IMR-90 (cell line): Measurements from ENCODE around the gene FBXL16. TPM values are rescaled to one million over a fixed set of nuclear protein-coding genes. Genes with fewer than 3 reads are reported as not detected.
"Not testable (repeated sequence)": the region's sequence is repeated elsewhere in the genome, so short reads cannot be mapped to it uniquely, and the experiment has no call there.

Experiments used
- ATAC-seq: fragments of 200-7000 bp; cut with Tn5 transposase; 2 replicates; pipeline ENCODE4 v1.9.1; 2020; ENCODE audit warnings: low read depth, mild to moderate bottlenecking, moderate library complexity
- BruUV-seq: library from RNA; stranded (reverse); fragments of 400-500 nt; replicated peaks from 2 replicates; lab custom pipeline; 2021; lab: Mats Ljungman, UMichigan
- CTCF ChIA-PET: fragments of 300-600 bp; formaldehyde crosslinking; extraction: SDS; loops from one replicate; lab custom pipeline; 2021; ENCODE audit warnings: antibody characterized with exemption; lab: Yijun Ruan, JAX
- POLR2A ChIA-PET: fragments of 300-600 bp; sonication (Branson Sonifier 250); formaldehyde crosslinking; loops from one replicate; lab custom pipeline; 2022; ENCODE audit warnings: antibody characterized with exemption; ENCODE audit not compliant: unreplicated experiment; lab: Charles Lee
- DNase-seq: peaks from one replicate; pipeline ENCODE4 v3.0.0; 2013
- H2AFZ ChIP-seq: replicated peaks from 2 replicates; pipeline ENCODE3; 2013; ENCODE audit warnings: low read length, mild to moderate bottlenecking; ENCODE audit not compliant: poor library complexity
- H2AK5ac ChIP-seq: 2 replicates; pipeline ENCODE4 v1.6.1; 2013; ENCODE audit warnings: low read depth, low read length, inconsistent platforms
- H2AK9ac ChIP-seq: replicated peaks from 2 replicates; pipeline ENCODE3; 2013; ENCODE audit warnings: mild to moderate bottlenecking, low read depth, low read length, moderate library complexity; ENCODE audit not compliant: poor library complexity
- H2BK120ac ChIP-seq: 2 replicates; pipeline ENCODE4 v1.6.1; 2013; ENCODE audit warnings: low read depth, low read length, inconsistent platforms
- H2BK15ac ChIP-seq: 3 replicates; pipeline ENCODE4 v1.6.1; 2013; ENCODE audit warnings: low read depth, low read length, inconsistent platforms
- H2BK20ac ChIP-seq: 2 replicates; pipeline ENCODE4 v1.6.1; 2013; ENCODE audit warnings: low read depth, mild to moderate bottlenecking, inconsistent platforms, low read length, moderate library complexity
- H2BK5ac ChIP-seq: 2 replicates; pipeline ENCODE4 v1.6.1; 2013; ENCODE audit warnings: mild to moderate bottlenecking, low read depth, low read length, inconsistent platforms; ENCODE audit not compliant: poor library complexity, severe bottlenecking
- H3K14ac ChIP-seq: replicated peaks from 2 replicates; pipeline ENCODE4 v1.6.1; 2013; ENCODE audit warnings: low read depth, low read length, inconsistent platforms
- H3K18ac ChIP-seq: 2 replicates; pipeline ENCODE4 v1.6.1; 2013; ENCODE audit warnings: low read depth, low read length, control low read depth
- H3K23ac ChIP-seq: 2 replicates; pipeline ENCODE4 v1.6.1; 2013; ENCODE audit warnings: low read depth, low read length, inconsistent platforms
- H3K27ac ChIP-seq: 2 replicates; pipeline ENCODE4 v1.5.1; 2013; ENCODE audit warnings: mild to moderate bottlenecking, control low read depth, low read length; ENCODE audit not compliant: insufficient read depth
- H3K27me3 ChIP-seq: 2 replicates; pipeline ENCODE4 v1.6.1; 2013; ENCODE audit warnings: low read length; ENCODE audit not compliant: control insufficient read depth, insufficient read depth
- H3K36me3 ChIP-seq: 2 replicates; pipeline ENCODE4 v1.6.1; 2013; ENCODE audit warnings: low read length, mixed read lengths; ENCODE audit not compliant: control insufficient read depth, insufficient read depth
- H3K4ac ChIP-seq: 2 replicates; pipeline ENCODE4 v1.6.1; 2013; ENCODE audit warnings: low read depth, low read length, inconsistent platforms
- H3K4me1 ChIP-seq: 2 replicates; pipeline ENCODE4 v1.6.1; 2013; ENCODE audit warnings: low read length, mixed read lengths; ENCODE audit not compliant: control insufficient read depth, insufficient read depth
- H3K4me2 ChIP-seq: 2 replicates; pipeline ENCODE4 v1.6.1; 2013; ENCODE audit warnings: low read depth, mild to moderate bottlenecking, control low read depth, low read length, moderate library complexity
- H3K4me3 ChIP-seq: 2 replicates; pipeline ENCODE4 v1.5.1; 2013; ENCODE audit warnings: low read depth, mild to moderate bottlenecking, control low read depth, low read length, moderate library complexity; ENCODE audit not compliant: insufficient read depth
- H3K56ac ChIP-seq: 2 replicates; pipeline ENCODE4 v1.6.1; 2013; ENCODE audit warnings: low read length, inconsistent platforms; ENCODE audit not compliant: insufficient read depth; ENCODE audit errors: extremely low read depth
- H3K79me1 ChIP-seq, 2 experiments: 2 replicates each; pipeline ENCODE4 v1.6.1; 2013; ENCODE audit warnings: low read length in 2 of 2, inconsistent platforms in 1 of 2, low read depth in 1 of 2
- H3K9ac ChIP-seq: 2 replicates; pipeline ENCODE4 v1.6.1; 2013; ENCODE audit warnings: low read depth, low read length, control low read depth
- H3K9me1 ChIP-seq: 2 replicates; pipeline ENCODE4 v1.6.1; 2013; ENCODE audit warnings: low read length, inconsistent platforms; ENCODE audit not compliant: insufficient read depth
- H3K9me3 ChIP-seq: 2 replicates; pipeline ENCODE4 v1.6.1; 2013; ENCODE audit warnings: low read length; ENCODE audit not compliant: control insufficient read depth, insufficient read depth
- H4K20me1 ChIP-seq: 2 replicates; pipeline ENCODE4 v1.6.1; 2013; ENCODE audit warnings: low read length, inconsistent platforms; ENCODE audit not compliant: insufficient read depth
- H4K5ac ChIP-seq: 2 replicates; pipeline ENCODE4 v1.6.1; 2013; ENCODE audit warnings: mild to moderate bottlenecking, low read depth, low read length, control low read depth
- H4K8ac ChIP-seq, 2 experiments: 2 replicates each; pipeline ENCODE4 v1.6.1; 2013; ENCODE audit warnings: low read depth in 2 of 2, low read length in 2 of 2, control low read depth in 1 of 2, inconsistent platforms in 1 of 2
- H4K91ac ChIP-seq: 2 replicates; pipeline ENCODE4 v1.6.1; 2013; ENCODE audit warnings: low read depth, low read length, inconsistent platforms; ENCODE audit not compliant: insufficient read depth
- CHD1 ChIP-seq: IDR thresholded peaks from 2 replicates; pipeline ENCODE4 v1.6.1; 2012; ENCODE audit warnings: low read depth, low read length, improper control_type of control experiment
- POLR2A ChIP-seq: IDR thresholded peaks from 2 replicates; pipeline ENCODE4 v1.6.1; 2012; ENCODE audit warnings: mild to moderate bottlenecking, low read depth, low read length
- RCOR1 ChIP-seq: IDR thresholded peaks from 2 replicates; pipeline ENCODE4 v1.6.1; 2012; ENCODE audit warnings: mild to moderate bottlenecking, low read length, improper control_type of control experiment; ENCODE audit not compliant: insufficient replicate concordance
- WGBS, 2 experiments: methylation state at CpG; one replicate each; pipeline versions ENCODE4 v1.1.5 to v1.1.7; 2013; ENCODE audit warnings: missing lambda C conversion rate in 2 of 2; ENCODE audit not compliant: insufficient read length in 1 of 2; ENCODE audit errors: extremely low coverage in 2 of 2; 5-methylcytosine and 5-hydroxymethylcytosine counted together
- dilution Hi-C: fragments of 300-500 bp; cut with HindIII; formaldehyde crosslinking; loops from one replicate; pipeline ENCODE4 v1.14.3; 2018; ENCODE audit warnings: low sequenced_read_pairs; ENCODE audit not compliant: unreplicated experiment
- in situ Hi-C: fragments of 300-500 bp; cut with MboI; formaldehyde crosslinking; loops from 3 replicates; pipeline ENCODE4 v1.14.3; 2019; ENCODE audit warnings: low sequenced_read_pairs, inconsistent platforms, mixed read lengths
- intact Hi-C: fragments of 100-400 bp; cut with micrococcal nuclease; formaldehyde crosslinking; loops from 2 replicates; pipeline ENCODE4 v1.10.0; 2022
- polyA plus RNA-seq, 3 experiments: library from polyadenylated mRNA; depleted of rRNA; stranded (reverse); fragments of >200 nt; gene quantifications; 2 replicates each; pipeline ENCODE4 v1.2.3, GENCODE V29; 2012; ENCODE audit warnings: low replicate concordance in 1 of 3
- total RNA-seq: library from RNA; depleted of rRNA; stranded (reverse); fragments of >200 nt; gene quantifications from 2 replicates; pipeline ENCODE4 v1.2.3, GENCODE V29; 2012

The FBXL16 gene
- total and polyA plus RNA-seq, 2 of the 4 experiments (the other 2 are of a cell fraction) = 0.18 to 2.2 TPM

DNA sequence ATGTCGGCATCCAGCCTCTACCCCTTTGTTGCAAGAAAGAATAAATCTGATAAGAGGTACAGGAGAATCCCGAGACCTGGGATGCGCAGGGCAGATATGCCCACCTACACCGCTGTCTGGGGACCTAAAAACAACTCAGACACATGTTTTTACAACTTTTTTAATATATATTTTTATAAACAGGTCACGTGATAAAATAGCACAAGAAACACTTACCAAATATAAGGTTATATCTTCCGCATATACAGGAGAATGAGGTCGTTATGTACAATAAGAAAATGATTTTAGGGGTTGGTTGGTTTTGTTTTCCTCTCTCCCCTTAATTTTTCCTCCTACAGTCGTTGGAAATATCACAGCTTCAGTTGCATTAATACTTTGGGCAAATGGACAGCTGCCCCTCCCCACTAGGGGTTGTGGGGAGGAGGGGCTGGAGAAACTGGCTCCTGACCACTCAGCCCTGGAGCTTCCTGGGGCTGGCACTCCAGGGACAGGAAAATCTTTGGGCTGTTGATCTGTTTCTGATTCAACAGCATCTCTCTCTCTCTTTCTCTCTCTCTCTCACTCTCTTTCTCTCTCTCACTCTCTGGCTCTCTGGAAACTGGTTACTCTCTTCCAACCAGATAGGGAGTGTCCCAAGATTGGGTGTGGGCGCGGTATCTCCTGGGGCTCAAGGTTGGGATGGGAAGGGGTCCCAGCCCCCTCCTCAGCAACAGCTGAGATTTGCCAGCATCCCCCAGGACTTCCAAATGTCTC, 13.1 kb downstream of the FBXL16 start:
- no TSS peak for BruUV-seq
- intact Hi-C loops = no loop called here
- Histone ChIP-seq H3K14ac (no peak overlapping the region), H4K5ac (no peak overlapping the region), H3K4me1 (peaks cover 12% of the 10 kb centered on the region), H3K27me3 (peaks cover 44% of the 10 kb centered on the region), H3K9me1 (peaks cover 11% of the 10 kb centered on the region), H3K56ac (no peak overlapping the region), H2BK120ac (no peak overlapping the region), H2BK5ac (no peak overlapping the region), H3K4me3 (no peak overlapping the region), H4K8ac (no peak overlapping the region), H3K4me2 (no peak overlapping the region), H3K18ac (no peak overlapping the region), H3K9me3 (no peaks in the 10 kb centered on the region; the same call in 1 of the 2 replicates), H3K27ac (no peak overlapping the region), H3K36me3 (peaks cover 4% of the 10 kb centered on the region; the same call in 1 of the 2 replicates), H2AK5ac (no peak overlapping the region), H4K20me1 (peaks cover 4% of the 10 kb centered on the region; the same call in 1 of the 2 replicates), H2AK9ac (no peak overlapping the region), H3K79me1 (peaks cover 9 to 21% of the 10 kb centered on the region in 2 experiments; a peak in 3 of 4 replicates), H3K9ac (no peak overlapping the region), H2AFZ (no peak overlapping the region), H3K4ac (no peak overlapping the region), H2BK15ac (no peak overlapping the region), H2BK20ac (no peak overlapping the region), H3K23ac (no peak overlapping the region), H4K91ac (no peak overlapping the region)
- dilution Hi-C loops = no loop called here
- ChIA-PET CTCF (interaction anchor here (0.7 kb wide), 1 partner anchor 152 kb away, joined by 3 read pairs; no protein-coding TSS in a partner anchor), POLR2A (no interaction called here)
- TF ChIP-seq CHD1 = no peak
- no peak for TF ChIP-seq RCOR1
- TF ChIP-seq POLR2A = no peak
- WGBS, 2 experiments = no CpG with 5 or more reads among the region's 10 CpGs
- DNase-seq = no peak
- no peak for ATAC-seq
- in situ Hi-C loops = no loop called here

- H3K9ac ChIP-seq, H4K20me1 ChIP-seq, H3K23ac ChIP-seq, H3K4me2 ChIP-seq, H3K14ac ChIP-seq, H3K56ac ChIP-seq, H3K4ac ChIP-seq, H2BK15ac ChIP-seq, POLR2A ChIA-PET, DNase-seq, H4K5ac ChIP-seq, H3K4me3 ChIP-seq, H2BK20ac ChIP-seq, BruUV-seq, H3K36me3 ChIP-seq, intact Hi-C loops, in situ Hi-C loops, H3K18ac ChIP-seq, H4K91ac ChIP-seq, dilution Hi-C loops, H2AK5ac ChIP-seq, H3K27ac ChIP-seq, H3K9me3 ChIP-seq, CTCF ChIA-PET, ATAC-seq, H2AFZ ChIP-seq, H2BK5ac ChIP-seq, H2AK9ac ChIP-seq, H2BK120ac ChIP-seq: not testable (repeated sequence)
- Histone ChIP-seq H3K9me1 (peaks cover 11% of the 10 kb centered on the region), H4K8ac (peak overlapping the region in 1 of 2 experiments; percentile 64; a peak in 1 of 4 replicates), H3K4me1 (peaks cover 12% of the 10 kb centered on the region), H3K79me1 (peaks cover 9 to 28% of the 10 kb centered on the region in 2 experiments; a peak in 3 of 4 replicates), H3K27me3 (peaks cover 39% of the 10 kb centered on the region)
- 84% methylated on average over 12 of the region's 16 CpGs; no CpG with 5 or more reads in 1 of the 2 experiments for WGBS, 2 experiments
These were observed 14.4 kb downstream of the FBXL16 start for GRCh38 chr16:691242-691641.
